ENCODE measurements around the gene DNPEP.

DNPEP gene

GRCh38 chr2:219356834-219357233 is 30.9 kb downstream of the DNPEP start:
- DNase-seq: no peak

- no peak for DNase-seq
Observed at GRCh38 chr2:219354582-219354981, 33.1 kb downstream of the DNPEP start.

GRCh38 chr2:219353129-219353528 is 34.6 kb downstream of the DNPEP start:
- DNase-seq: no peak

DNA sequence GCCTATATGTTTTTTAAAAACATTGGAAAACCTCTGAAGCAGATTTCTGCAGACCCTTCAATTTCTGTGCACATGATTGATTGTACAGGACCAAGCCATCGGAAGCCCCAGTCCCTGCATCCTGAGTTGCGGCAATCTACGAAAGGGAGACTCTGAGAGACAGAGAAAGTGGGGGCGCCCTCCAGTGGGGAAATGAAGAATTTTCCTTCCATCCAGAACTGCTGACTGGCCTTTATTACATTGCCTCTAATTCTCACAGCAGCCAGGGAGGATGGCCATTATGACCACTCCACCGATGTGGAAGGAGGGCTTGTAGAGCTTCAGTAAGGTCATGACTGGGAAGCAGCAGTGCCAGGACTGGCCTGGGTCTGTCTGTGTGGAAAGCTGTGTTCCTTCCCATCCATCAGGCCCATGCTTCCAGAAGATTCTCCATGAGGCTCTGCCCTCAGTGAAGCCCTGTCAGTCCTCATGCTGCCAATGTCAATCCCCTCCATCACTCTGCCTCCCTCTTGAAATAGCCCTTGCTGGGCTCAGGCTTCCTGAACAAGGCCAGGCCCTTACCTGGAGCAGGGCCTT is 35.2 kb downstream of the DNPEP start:
- DNase-seq: peak; percentile 29

DNA sequence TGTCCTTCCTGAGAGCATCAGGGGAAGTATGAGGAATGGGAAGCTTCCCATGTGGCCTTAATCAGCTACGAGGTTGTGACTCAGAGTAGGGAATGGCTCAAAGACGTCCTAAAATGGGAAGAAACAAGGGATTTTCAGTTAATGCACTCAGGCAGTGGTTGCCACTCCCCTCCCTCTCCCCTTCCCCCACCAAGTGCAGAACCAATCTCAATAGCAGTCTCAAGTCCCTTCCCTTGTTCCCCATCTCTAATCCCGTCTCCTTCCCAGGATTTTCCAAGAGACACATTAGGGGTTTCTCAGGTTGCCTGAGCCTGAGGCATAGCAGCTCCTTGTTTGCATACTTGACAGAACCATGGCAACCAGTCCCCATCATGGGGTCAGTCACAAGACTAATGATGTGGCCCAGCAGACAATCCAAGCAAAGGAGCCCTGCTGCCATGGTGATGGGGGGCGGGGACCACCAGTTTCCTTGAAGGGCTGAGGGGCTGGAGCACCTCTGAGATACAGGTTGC is 36.9 kb downstream of the DNPEP start:
- DNase-seq: no peak

DNA sequence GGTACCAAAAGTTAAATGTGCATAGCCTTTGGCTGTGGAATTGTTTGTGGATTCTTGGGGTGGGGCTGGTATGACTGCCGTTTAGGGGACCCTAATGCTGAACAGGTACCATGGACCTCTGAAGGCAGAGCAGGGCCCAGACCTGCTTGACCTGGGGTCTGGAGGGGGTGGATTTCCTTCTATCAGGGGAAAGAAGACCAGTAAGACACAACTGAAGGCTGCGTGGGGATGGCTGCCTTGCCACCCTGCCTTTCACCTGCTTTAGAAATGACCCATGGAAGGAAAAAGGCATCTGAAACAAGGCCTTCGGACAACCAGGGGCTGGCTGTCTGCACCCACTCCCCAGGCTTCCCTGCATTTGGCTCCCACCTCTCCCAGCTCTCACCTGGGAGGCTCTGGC is 37.5 kb downstream of the DNPEP start:
- DNase-seq: no peak

GRCh38 chr2:219344751-219345430 is 42.8 kb downstream of the DNPEP start:
- peak; percentile 95 for DNase-seq

DNA sequence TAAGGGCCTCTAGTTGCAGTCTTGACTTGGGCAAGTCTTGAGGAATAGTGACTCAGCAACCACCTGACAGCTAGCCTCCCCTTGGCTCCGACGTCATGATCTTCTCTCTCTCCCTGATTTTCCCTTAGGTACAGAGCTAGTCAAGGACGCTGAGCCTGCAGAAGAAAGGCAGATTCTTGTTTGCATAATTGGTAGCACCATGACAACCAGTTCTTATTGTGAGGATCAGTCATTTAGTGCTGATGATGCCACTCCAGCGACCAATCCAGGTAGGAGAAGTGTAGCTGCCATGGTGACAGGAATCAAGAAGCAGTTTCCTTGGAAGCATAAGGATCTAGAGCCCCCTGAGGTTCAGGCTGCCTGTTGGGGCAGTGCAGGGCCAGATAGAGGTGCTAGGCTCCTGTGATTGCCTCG is 52.3 kb downstream of the DNPEP start:
- DNase-seq: no peak

DNA sequence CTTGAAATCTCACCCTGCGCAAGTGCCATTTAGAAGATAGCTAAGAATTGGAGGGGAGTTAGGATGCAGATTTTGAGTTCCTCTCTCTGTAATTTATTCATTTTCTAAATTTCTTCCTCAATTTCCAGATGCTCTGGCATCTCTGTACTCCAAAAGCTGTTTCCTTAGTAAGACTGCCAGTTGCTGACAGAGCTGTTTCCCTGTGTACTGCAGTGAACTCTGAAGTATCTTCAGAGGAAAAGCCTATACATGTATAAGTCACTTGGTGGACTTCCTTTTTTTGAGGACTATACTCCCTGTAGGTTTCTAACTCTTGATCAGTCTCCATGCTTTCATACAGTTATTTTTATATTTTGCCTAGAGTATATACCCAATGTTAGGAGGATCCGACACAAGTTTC is 53.6 kb downstream of the DNPEP start:
- DNase-seq: no peak

DNA sequence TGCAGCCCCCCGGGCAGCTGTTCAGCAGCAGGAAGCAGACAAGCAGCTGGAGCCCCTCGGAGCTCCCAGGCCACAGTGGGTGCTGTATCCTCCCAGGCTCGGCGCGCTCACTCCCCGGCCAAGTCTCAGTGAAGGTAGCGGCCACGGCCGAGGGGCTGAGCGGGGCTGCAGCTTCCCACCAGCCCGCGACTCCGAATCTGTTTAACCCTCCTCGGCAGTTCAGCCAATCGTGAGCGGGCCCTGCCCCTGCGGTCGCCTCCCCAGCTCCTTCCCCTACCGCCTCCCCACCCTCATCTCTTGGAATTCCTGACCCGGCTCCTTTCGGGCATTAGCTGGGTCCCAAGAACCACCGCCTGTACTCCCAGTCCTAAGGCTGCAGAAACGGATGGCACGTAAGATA is 55.2 kb downstream of the DNPEP start, which contains the start of gene RESP18:
Gene RESP18, minus strand, starts transcription at position 203 of the 400 bp plus-strand sequence.
- no peak for DNase-seq

- no peak for DNase-seq
Observed at GRCh38 chr2:219331560-219332213, 56.0 kb downstream of the DNPEP start.

DNA sequence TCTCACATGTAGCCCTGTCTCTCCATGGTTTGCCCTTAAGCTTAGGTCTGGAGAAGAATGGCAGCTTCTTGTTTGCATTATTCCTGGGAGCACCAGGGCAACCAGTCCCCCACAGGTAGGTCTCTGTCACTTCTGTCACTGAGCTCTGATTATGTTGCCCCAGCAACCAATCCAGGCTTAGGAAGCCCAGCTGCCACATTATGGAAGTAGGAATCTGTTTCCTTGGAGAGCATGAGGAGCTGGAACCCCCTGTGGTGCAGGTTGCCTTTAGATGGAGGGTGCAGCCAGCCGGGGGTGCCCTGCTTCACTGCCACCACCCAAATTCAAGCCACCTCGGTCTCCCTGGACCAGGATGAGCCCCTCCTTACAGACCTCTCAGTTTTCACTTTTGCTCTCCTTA is 60.0 kb downstream of the DNPEP start:
- peak; percentile 87 for DNase-seq

- DNase-seq: no peak
Observed at GRCh38 chr2:219325657-219326315, 61.9 kb downstream of the DNPEP start.

DNA sequence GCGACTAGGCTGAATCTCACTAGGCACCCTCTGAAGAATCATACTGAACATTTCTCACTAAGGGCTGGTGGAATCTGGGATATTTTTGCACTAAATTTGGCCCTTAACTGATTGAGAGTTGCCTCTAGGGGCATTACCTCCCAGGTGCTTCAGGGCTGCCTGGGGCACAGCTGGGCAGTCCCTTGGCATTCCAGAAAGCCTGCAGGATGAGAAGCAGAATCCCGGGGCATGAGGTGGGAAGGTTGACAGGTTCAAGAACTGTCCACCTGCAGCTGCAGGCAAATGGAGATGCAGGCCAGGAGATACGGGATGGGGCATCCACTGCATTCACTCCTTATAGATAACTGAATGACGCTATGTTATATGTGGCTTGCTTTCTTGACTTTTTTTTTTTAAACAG is 62.6 kb downstream of the DNPEP start:
- DNase-seq: no peak

- no peak for DNase-seq
Observed at GRCh38 chr2:219323434-219323833, 64.3 kb downstream of the DNPEP start.

Data from NCI-H2171 treated with DMSO at 0.1 percent for 48 hours (cell line).